Fibroblast of pulmonary artery (primary cell): Measurements from ENCODE around the gene CEP135.

ENCODE experiments used
- DNase-seq: peaks from one replicate; pipeline ENCODE4 v3.0.0-alpha.2; 2010; ENCODE audit warnings: low read depth
- H3K4me3 ChIP-seq: replicated peaks from 2 replicates; pipeline ENCODE4 v1.5.1; 2011; ENCODE audit warnings: low read depth, mild to moderate bottlenecking, control low read depth, low read length, moderate library complexity
- CTCF ChIP-seq: IDR thresholded peaks from 2 replicates; pipeline ENCODE4 v1.5.1; 2011; ENCODE audit warnings: mild to moderate bottlenecking, control low read depth, low read length, inconsistent platforms; ENCODE audit errors: missing control alignments

CEP135 gene

GRCh38 chr4:56038487-56039162 is 89.9 kb downstream of the CEP135 start:
- DNase-seq = no peak
- TF ChIP-seq CTCF = no peak
- H3K4me3 ChIP-seq = no peak overlapping the region

DNA sequence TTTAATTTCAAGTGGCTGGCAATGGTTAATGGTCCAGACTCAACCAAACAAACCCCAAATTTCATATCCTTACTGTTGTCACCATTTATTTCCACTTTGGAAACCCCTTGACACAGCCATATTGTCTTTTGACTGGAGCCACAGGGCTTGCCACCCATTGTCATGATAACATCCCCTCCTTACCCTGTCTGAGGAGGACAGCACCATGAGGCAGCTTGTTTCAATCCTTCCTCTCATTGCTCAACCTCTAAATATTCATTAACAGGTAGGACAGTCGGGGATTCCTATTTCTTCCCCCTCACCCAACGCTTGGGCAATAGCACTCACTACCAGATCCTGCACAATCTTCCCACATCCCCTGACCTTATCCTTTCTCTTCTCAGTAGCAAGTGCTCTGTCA is 92.1 kb downstream of the CEP135 start:
- no peak for TF ChIP-seq CTCF

GRCh38 chr4:56042225-56042624 is 93.5 kb downstream of the CEP135 start:
- TF ChIP-seq CTCF = no peak

More for the DNA sequence above, 92.1 kb downstream of the CEP135 start:
- H3K4me3 ChIP-seq = no peak overlapping the region
- DNase-seq = no peak

DNA sequence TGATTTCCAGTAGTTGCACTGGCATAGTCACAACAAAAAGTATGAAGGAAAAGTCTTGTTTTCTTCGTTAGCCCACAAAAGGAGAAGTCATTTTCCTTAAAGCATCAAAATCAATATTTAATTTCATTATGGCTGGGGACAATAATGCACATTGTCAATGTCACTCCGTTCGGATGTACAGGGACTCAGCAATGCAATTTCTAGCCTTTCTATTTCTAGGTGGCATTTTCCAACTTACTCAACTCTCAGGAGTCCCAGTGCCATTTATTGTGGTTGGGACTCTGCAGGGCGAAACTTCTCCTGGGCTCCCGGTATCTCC is 99.6 kb downstream of the CEP135 start:
- TF ChIP-seq CTCF = no peak
- DNase-seq = no peak
- peak overlapping the region; percentile 64 for H3K4me3 ChIP-seq

More at GRCh38 chr4:56042225-56042624, 93.5 kb downstream of the CEP135 start:
- DNase-seq = no peak
- no peak overlapping the region for H3K4me3 ChIP-seq

DNA sequence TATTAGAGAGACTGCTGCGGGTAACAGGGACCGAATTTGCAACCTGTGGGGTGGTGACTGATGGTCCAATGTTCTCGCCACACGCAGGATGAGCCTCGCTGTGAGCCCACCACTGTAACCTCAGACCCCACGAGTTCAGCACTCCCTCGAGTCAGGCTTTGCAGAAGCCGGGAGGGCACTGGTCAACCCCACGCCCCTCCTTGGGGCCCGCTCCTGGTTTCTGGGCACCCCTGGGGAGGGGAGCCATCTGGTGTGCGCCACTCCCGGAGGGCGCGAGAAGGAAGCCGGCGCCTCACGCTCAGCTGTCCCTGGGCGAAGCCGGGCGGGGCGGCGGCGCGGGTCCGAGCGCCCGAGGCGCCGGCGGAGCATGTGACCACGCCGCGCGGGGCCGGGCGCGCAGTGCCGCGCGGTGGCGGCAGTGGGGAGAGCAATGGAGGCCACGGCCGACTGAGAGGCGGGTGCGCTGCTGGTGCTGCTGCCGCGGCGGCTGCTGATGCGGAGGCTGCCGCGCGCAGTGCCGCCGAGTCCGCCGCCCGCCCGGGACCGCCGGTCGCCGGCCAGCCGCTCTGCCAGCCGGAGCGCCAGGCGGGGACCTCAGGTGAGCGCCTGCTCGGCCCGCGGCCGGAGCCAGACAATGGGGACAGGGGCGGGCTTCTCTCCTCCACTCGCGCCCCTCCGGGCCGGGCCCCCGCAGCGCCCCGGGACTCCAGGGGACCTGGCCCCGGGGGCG is 100.1 kb downstream of the CEP135 start:
- H3K4me3 ChIP-seq = peak overlapping the region; percentile 66
- peak; percentile 23 for TF ChIP-seq CTCF
- peak; percentile 69 for DNase-seq

- H3K4me3 ChIP-seq = peak overlapping the region; percentile 66
- no peak for DNase-seq
- no peak for TF ChIP-seq CTCF
Observed at GRCh38 chr4:56050625-56051024, 101.9 kb downstream of the CEP135 start.
